ENCODE results near the gene KIF26A. TPM values are rescaled to one million over a fixed set of nuclear protein-coding genes. Genes with fewer than 3 reads are reported as not detected.

The KIF26A gene
- total and polyA plus RNA-seq, 2 experiments from 2014 or later, result 5.6 to 103 TPM

DNA sequence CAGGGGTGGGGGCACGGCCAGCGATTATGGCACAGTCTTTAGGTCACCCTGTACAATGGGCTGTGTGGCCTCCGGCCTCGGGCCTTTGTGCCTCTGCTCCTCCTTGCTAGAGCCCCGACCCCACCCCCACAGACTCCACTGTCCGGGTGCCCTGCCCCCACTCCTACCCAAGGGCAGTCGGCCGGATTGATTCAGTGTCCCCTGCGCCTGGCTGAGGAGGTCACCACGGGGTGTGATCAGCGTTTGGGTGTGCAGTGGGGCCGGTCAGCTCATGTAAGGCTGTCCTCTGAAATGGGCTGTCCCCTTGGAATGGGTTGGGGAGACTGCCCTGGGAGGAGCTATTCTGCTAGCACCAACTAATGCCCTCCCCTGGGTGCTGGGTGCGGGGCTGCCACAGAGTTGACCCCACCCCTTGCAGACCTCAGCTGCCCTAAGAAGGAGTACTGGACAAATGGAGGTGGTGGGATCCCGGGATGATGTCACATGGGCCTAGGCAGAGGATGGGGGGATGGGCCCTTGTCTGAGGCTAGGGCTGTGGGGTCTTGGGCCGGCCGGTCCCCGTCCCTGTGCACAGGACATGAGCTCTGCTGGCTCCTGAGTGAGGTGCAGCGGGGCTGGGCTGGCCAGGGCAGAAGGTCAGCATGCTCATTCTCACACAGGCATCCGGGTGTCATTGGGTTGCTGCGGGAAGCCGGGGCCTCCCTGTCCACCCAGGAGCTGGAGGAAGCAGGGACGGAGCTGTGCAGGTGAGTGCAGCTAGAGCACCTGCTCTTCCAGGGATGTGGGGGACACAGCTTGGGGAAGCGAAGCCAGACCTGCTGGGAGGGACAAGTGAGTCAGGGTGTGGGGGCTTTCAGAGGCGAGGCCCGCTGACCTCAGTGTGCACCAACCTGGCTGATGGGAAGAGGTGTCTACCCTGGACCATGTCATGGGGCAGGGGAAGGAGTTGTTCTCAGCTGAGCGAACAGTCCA lies 29.5 kb upstream of the KIF26A start (continued):
- TF ChIP-seq, protein P1, sequence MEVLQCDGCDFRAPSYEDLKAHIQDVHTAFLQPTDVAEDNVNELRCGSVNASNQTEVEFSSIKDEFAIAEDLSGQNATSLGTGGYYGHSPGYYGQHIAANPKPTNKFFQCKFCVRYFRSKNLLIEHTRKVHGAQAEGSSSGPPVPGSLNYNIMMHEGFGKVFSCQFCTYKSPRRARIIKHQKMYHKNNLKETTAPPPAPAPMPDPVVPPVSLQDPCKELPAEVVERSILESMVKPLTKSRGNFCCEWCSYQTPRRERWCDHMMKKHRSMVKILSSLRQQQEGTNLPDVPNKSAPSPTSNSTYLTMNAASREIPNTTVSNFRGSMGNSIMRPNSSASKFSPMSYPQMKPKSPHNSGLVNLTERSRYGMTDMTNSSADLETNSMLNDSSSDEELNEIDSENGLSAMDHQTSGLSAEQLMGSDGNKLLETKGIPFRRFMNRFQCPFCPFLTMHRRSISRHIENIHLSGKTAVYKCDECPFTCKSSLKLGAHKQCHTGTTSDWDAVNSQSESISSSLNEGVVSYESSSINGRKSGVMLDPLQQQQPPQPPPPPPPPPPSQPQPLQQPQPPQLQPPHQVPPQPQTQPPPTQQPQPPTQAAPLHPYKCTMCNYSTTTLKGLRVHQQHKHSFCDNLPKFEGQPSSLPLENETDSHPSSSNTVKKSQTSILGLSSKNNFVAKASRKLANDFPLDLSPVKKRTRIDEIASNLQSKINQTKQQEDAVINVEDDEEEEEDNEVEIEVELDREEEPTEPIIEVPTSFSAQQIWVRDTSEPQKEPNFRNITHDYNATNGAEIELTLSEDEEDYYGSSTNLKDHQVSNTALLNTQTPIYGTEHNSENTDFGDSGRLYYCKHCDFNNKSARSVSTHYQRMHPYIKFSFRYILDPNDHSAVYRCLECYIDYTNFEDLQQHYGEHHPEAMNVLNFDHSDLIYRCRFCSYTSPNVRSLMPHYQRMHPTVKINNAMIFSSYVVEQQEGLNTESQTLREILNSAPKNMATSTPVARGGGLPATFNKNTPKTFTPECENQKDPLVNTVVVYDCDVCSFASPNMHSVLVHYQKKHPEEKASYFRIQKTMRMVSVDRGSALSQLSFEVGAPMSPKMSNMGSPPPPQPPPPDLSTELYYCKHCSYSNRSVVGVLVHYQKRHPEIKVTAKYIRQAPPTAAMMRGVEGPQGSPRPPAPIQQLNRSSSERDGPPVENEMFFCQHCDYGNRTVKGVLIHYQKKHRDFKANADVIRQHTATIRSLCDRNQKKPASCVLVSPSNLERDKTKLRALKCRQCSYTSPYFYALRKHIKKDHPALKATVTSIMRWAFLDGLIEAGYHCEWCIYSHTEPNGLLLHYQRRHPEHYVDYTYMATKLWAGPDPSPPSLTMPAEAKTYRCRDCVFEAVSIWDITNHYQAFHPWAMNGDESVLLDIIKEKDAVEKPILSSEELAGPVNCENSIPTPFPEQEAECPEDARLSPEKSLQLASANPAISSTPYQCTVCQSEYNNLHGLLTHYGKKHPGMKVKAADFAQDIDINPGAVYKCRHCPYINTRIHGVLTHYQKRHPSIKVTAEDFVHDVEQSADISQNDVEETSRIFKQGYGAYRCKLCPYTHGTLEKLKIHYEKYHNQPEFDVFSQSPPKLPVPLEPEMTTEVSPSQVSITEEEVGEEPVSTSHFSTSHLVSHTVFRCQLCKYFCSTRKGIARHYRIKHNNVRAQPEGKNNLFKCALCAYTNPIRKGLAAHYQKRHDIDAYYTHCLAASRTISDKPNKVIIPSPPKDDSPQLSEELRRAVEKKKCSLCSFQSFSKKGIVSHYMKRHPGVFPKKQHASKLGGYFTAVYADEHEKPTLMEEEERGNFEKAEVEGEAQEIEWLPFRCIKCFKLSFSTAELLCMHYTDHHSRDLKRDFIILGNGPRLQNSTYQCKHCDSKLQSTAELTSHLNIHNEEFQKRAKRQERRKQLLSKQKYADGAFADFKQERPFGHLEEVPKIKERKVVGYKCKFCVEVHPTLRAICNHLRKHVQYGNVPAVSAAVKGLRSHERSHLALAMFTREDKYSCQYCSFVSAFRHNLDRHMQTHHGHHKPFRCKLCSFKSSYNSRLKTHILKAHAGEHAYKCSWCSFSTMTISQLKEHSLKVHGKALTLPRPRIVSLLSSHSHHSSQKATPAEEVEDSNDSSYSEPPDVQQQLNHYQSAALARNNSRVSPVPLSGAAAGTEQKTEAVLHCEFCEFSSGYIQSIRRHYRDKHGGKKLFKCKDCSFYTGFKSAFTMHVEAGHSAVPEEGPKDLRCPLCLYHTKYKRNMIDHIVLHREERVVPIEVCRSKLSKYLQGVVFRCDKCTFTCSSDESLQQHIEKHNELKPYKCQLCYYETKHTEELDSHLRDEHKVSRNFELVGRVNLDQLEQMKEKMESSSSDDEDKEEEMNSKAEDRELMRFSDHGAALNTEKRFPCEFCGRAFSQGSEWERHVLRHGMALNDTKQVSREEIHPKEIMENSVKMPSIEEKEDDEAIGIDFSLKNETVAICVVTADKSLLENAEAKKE (CRISPR knock-in tag; IDR thresholded peaks at IDR 0.05), result no peak
- TF ChIP-seq, protein P2, sequence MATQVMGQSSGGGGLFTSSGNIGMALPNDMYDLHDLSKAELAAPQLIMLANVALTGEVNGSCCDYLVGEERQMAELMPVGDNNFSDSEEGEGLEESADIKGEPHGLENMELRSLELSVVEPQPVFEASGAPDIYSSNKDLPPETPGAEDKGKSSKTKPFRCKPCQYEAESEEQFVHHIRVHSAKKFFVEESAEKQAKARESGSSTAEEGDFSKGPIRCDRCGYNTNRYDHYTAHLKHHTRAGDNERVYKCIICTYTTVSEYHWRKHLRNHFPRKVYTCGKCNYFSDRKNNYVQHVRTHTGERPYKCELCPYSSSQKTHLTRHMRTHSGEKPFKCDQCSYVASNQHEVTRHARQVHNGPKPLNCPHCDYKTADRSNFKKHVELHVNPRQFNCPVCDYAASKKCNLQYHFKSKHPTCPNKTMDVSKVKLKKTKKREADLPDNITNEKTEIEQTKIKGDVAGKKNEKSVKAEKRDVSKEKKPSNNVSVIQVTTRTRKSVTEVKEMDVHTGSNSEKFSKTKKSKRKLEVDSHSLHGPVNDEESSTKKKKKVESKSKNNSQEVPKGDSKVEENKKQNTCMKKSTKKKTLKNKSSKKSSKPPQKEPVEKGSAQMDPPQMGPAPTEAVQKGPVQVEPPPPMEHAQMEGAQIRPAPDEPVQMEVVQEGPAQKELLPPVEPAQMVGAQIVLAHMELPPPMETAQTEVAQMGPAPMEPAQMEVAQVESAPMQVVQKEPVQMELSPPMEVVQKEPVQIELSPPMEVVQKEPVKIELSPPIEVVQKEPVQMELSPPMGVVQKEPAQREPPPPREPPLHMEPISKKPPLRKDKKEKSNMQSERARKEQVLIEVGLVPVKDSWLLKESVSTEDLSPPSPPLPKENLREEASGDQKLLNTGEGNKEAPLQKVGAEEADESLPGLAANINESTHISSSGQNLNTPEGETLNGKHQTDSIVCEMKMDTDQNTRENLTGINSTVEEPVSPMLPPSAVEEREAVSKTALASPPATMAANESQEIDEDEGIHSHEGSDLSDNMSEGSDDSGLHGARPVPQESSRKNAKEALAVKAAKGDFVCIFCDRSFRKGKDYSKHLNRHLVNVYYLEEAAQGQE (IDR thresholded peaks at IDR 0.05; ENCODE audit: unreplicated experiment), result no peak
- no peak for TF ChIP-seq ZNF331 (CRISPR knock-in tag; IDR thresholded peaks at IDR 0.05; ENCODE audit: low read depth)
